Measurements from ENCODE around the gene SAP30BP. TPM values are rescaled to one million over a fixed set of nuclear protein-coding genes. Genes with fewer than 3 reads are reported as not detected.

Gene SAP30BP
- total RNA-seq, 4 donors from 2014 or later: 54.0 to 85.1 (median 74.1) TPM

GRCh38 chr17:75665981-75666380, 1.2 kb upstream of the SAP30BP start:
- 82 to 87% methylated on average over 10 of the region's 10 CpGs for whole genome bisulfite sequencing, 2 donors
- intact Hi-C loops (cut with DNase I; ENCODE audit: low total_unique reads): no loop called here
- no peak for DNase-seq (ENCODE audit: low spot score in 2 of 2)
- H3K4me3 ChIP-seq (ENCODE audit: low read depth, poor library complexity, severe bottlenecking): no peak overlapping the region
- no peak for TF ChIP-seq POLR2A (IDR thresholded peaks at IDR 0.05)
- TF ChIP-seq, protein P1, sequence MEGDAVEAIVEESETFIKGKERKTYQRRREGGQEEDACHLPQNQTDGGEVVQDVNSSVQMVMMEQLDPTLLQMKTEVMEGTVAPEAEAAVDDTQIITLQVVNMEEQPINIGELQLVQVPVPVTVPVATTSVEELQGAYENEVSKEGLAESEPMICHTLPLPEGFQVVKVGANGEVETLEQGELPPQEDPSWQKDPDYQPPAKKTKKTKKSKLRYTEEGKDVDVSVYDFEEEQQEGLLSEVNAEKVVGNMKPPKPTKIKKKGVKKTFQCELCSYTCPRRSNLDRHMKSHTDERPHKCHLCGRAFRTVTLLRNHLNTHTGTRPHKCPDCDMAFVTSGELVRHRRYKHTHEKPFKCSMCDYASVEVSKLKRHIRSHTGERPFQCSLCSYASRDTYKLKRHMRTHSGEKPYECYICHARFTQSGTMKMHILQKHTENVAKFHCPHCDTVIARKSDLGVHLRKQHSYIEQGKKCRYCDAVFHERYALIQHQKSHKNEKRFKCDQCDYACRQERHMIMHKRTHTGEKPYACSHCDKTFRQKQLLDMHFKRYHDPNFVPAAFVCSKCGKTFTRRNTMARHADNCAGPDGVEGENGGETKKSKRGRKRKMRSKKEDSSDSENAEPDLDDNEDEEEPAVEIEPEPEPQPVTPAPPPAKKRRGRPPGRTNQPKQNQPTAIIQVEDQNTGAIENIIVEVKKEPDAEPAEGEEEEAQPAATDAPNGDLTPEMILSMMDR (IDR thresholded peaks at IDR 0.05): no peak

- TF ChIP-seq POLR2A (IDR thresholded peaks at IDR 0.05): no peak
- TF ChIP-seq, protein P1 (IDR thresholded peaks at IDR 0.05): no peak
- DNase-seq (ENCODE audit: low spot score in 2 of 2): no peak
- peak overlapping the region; percentile 79 for H3K4me3 ChIP-seq (ENCODE audit: low read depth, poor library complexity, severe bottlenecking)
- intact Hi-C loops (cut with DNase I; ENCODE audit: low total_unique reads): no loop called here
- 5 to 9% methylated on average over 4 of the region's 4 CpGs for WGBS, 2 donors
Observed at GRCh38 chr17:75667825-75668224, 687 bp downstream of the SAP30BP start.

GRCh38 chr17:75668489-75668888, 1.4 kb downstream of the SAP30BP start:
- TF ChIP-seq POLR2A (IDR thresholded peaks at IDR 0.05): no peak
- TF ChIP-seq, protein P1 (IDR thresholded peaks at IDR 0.05): no peak
- H3K4me3 ChIP-seq (ENCODE audit: low read depth, poor library complexity, severe bottlenecking): no peak overlapping the region
- DNase-seq (ENCODE audit: low spot score in 2 of 2): no peak
- intact Hi-C loops (cut with DNase I; ENCODE audit: low total_unique reads): no loop called here
- WGBS, 2 donors: 66 to 70% methylated on average over 4 of the region's 4 CpGs

DNA sequence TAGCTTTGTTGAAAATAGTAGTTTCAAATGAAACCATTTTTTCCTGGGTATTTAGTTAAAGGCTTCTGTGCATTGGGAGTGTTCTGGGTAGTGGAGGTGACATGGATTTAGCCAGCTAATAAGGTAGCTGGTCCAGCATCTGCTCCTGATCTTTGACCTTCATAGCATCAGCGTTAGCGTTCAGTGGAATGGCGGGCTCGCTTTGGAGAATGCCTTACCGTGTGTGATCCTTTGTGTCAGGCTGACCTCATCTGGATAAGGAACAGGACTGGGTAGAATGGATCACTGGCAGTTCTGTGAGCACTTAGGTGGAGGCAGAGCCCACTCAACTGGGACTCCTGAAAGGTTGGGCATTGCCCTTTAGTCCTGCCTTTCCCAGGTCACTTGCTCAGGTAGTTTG, 3.7 kb downstream of the SAP30BP start:
- no peak for DNase-seq (ENCODE audit: low spot score in 2 of 2)
- intact Hi-C loops (cut with DNase I; ENCODE audit: low total_unique reads): loop anchor here (5.0 kb wide), 1 partner anchor 81 kb away; no protein-coding TSS in a partner anchor
- WGBS, 2 donors: 77 to 80% methylated on average over 5 of the region's 5 CpGs
- H3K4me3 ChIP-seq (ENCODE audit: low read depth, poor library complexity, severe bottlenecking): no peak overlapping the region
- no peak for TF ChIP-seq POLR2A (IDR thresholded peaks at IDR 0.05)
- TF ChIP-seq, protein P1 (IDR thresholded peaks at IDR 0.05): no peak

DNA sequence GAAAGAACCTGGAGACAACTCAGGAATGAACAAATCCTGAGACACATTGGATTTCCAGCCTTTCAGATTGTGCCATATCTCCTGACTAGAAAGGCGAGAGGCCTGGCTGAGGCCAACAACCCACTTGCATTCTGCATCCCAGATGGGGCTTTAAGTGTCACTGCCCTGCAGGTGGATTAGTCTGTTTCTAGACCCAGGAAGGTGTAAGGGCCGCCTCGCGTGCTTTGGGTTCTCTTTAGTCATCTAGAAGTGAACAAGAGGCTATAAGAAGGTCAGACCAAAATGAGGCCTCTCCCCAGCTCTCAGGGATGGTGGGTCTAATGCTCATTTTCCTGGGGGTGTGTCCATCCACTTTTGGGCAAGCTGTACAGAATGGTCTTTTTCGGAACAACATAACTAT, 4.9 kb downstream of the SAP30BP start:
- intact Hi-C loops (cut with DNase I; ENCODE audit: low total_unique reads): loop anchor here (5.0 kb wide), 1 partner anchor 80 kb away; no protein-coding TSS in a partner anchor
- H3K4me3 ChIP-seq (ENCODE audit: low read depth, poor library complexity, severe bottlenecking): no peak overlapping the region
- no peak for DNase-seq (ENCODE audit: low spot score in 2 of 2)
- TF ChIP-seq, protein P1 (IDR thresholded peaks at IDR 0.05): no peak
- no peak for TF ChIP-seq POLR2A (IDR thresholded peaks at IDR 0.05)
- WGBS, 2 donors: 93 to 94% methylated on average over 5 of the region's 5 CpGs

DNA sequence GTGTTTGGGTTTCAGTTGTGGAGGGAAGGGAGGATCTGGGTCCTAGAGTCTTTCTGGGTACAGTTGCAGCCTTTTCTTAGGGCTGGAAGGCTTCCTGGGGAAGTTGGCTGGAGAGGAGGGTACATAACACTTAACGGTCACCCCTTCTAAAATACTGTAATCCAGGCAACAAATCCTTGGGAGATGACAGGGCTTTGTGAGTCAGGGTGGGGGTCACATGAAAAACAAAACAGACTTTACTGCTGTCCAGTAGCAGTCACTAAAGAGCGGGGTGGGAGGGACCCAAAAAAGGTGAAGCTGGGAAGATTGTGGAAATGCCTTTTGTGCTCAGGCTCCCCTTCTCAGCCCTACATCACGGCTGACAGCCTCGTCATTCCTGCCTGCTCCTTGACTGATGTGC, 6.3 kb downstream of the SAP30BP start:
- 81 to 82% methylated on average over 4 of the region's 4 CpGs for WGBS, 2 donors
- intact Hi-C loops (cut with DNase I; ENCODE audit: low total_unique reads): loop anchor here (5.0 kb wide), 1 partner anchor 79 kb away; no protein-coding TSS in a partner anchor
- no peak overlapping the region for H3K4me3 ChIP-seq (ENCODE audit: low read depth, poor library complexity, severe bottlenecking)
- TF ChIP-seq, protein P1 (IDR thresholded peaks at IDR 0.05): no peak
- TF ChIP-seq POLR2A (IDR thresholded peaks at IDR 0.05): no peak
- DNase-seq (ENCODE audit: low spot score in 2 of 2): no peak

Data from lower leg skin (tissue), 4 donors.